GM06990 (cell line): Measurements from ENCODE around the gene SEMA5B.

Experiments used
- DNase-seq: peaks from one replicate; pipeline ENCODE4 v3.0.0-alpha.2; 2011; ENCODE audit not compliant: insufficient read length; ENCODE audit errors: extremely low read depth
- H3K27me3 ChIP-seq: replicated peaks from 2 replicates; pipeline ENCODE4 v1.6.0; 2011; ENCODE audit warnings: low read length; ENCODE audit not compliant: control insufficient read depth, insufficient read depth
- H3K36me3 ChIP-seq: 2 replicates; pipeline ENCODE4 v1.5.1; 2011; ENCODE audit warnings: low read length; ENCODE audit not compliant: control insufficient read depth, insufficient read depth
- H3K4me3 ChIP-seq: replicated peaks from 2 replicates; pipeline ENCODE4 v1.5.1; 2011; ENCODE audit warnings: low read depth, mild to moderate bottlenecking, control low read depth, low read length
- CTCF ChIP-seq: IDR thresholded peaks from 2 replicates; pipeline ENCODE4 v1.5.1; 2011; ENCODE audit warnings: low read length, control low read depth, mild to moderate bottlenecking, inconsistent platforms; ENCODE audit not compliant: insufficient read depth, poor library complexity, severe bottlenecking

SEMA5B gene

GRCh38 chr3:123004201-123004918 is 23.2 kb downstream of the SEMA5B start:
- H3K4me3 ChIP-seq: no peak overlapping the region
- no peak for TF ChIP-seq CTCF
- peaks cover 1% of the 10 kb centered on the region for H3K27me3 ChIP-seq
- H3K36me3 ChIP-seq: no peaks in the 10 kb centered on the region
- no peak for DNase-seq

- no peak for DNase-seq
- H3K27me3 ChIP-seq: peaks cover 1% of the 10 kb centered on the region
- H3K36me3 ChIP-seq: no peaks in the 10 kb centered on the region
- TF ChIP-seq CTCF: no peak
- no peak overlapping the region for H3K4me3 ChIP-seq
Observed at GRCh38 chr3:123002749-123003497, 24.6 kb downstream of the SEMA5B start.

- DNase-seq: no peak
- peaks cover 1% of the 10 kb centered on the region for H3K27me3 ChIP-seq
- no peaks in the 10 kb centered on the region for H3K36me3 ChIP-seq
- no peak for TF ChIP-seq CTCF
- H3K4me3 ChIP-seq: no peak overlapping the region
Observed at GRCh38 chr3:123002100-123002748, 25.3 kb downstream of the SEMA5B start.

- DNase-seq: no peak
- H3K36me3 ChIP-seq: no peaks in the 10 kb centered on the region
- no peaks in the 10 kb centered on the region; the same call in none of the 2 replicates for H3K27me3 ChIP-seq
- no peak for TF ChIP-seq CTCF
- H3K4me3 ChIP-seq: no peak overlapping the region
Observed at GRCh38 chr3:122998856-122999255, 28.7 kb downstream of the SEMA5B start.

GRCh38 chr3:122998206-122998605 is 29.4 kb downstream of the SEMA5B start:
- H3K36me3 ChIP-seq: no peaks in the 10 kb centered on the region
- H3K27me3 ChIP-seq: no peaks in the 10 kb centered on the region; the same call in none of the 2 replicates
- no peak overlapping the region for H3K4me3 ChIP-seq
- no peak for DNase-seq
- TF ChIP-seq CTCF: no peak
